Pancreas (tissue), 10 donors: ENCODE measurements around the gene CACNA1I. TPM values are rescaled to one million over a fixed set of nuclear protein-coding genes. Genes with fewer than 3 reads are reported as not detected.

ENCODE experiments used
- ATAC-seq, 4 donors: fragments of 200-7000 bp; cut with Tn5 transposase; one replicate each; pipeline versions ENCODE4 v1.8.0 to v1.9.1; 2020; ENCODE audit warnings: mild to moderate bottlenecking in 4 of 4, moderate library complexity in 4 of 4
- DNase-seq, 6 donors: peaks; one replicate each; pipeline ENCODE4 v3.0.0-alpha.2; 2020
- FAIRE-seq: peaks from 2 replicates; lab custom pipeline; 2012; peaks lifted over from hg19 to GRCh38; lab: Jason Lieb, UNC
- H3K27ac ChIP-seq, 4 donors: fragments of 200-600 bp; sonication (generic); 1 replicate in 3 of 4; 2 replicates in 1 of 4; pipeline versions ENCODE4 v1.5.0 to v1.8.0; 2020
- H3K27me3 ChIP-seq, 4 donors: fragments of 200-600 bp; one replicate each; pipeline ENCODE4 v1.8.0; 2021
- H3K36me3 ChIP-seq, 3 donors: fragments of 200-600 bp; sonication (generic) in 1 of 3; one replicate each; pipeline versions ENCODE4 v1.5.0 to v1.8.0; 2020 to 2021
- H3K4me1 ChIP-seq, 3 donors: fragments of 200-600 bp; one replicate each; pipeline ENCODE4 v1.8.0; 2021
- H3K4me3 ChIP-seq, 4 donors: fragments of 200-600 bp; sonication (generic) in 2 of 4; one replicate each; pipeline versions ENCODE4 v1.5.0 to v1.8.0; 2020 to 2021
- H3K9me3 ChIP-seq, 4 donors: fragments of 200-600 bp; one replicate each; pipeline ENCODE4 v1.8.0; 2021
- WGBS, 2 donors: extraction: QIAGEN DNeasy Blood & Tissue Kit; methylation state at CpG; one replicate each; pipeline ENCODE4 v1.1.7; 2013; 5-methylcytosine and 5-hydroxymethylcytosine counted together
- intact Hi-C, 3 donors: fragments of 100-400 bp; cut with DNase I; formaldehyde crosslinking; loops; one replicate each; pipeline versions ENCODE4 v1.11.1 to v1.14.2; 2022
- polyA plus RNA-seq, 2 donors: library from polyadenylated mRNA; stranded (reverse); fragments of 200-250 nt; gene quantifications; one replicate each; pipeline ENCODE4 v1.2.3, GENCODE V29; 2013
- total RNA-seq, 6 donors: library from RNA; stranded (reverse); fragmentation: NEBNext Ultra II Directional in 4 of 6; extraction: Animal tissue kit (Norgen Biotek cat#: 25700) in 4 of 6; gene quantifications; one replicate each; pipeline versions ENCODE4 v1.2.1 to v1.2.4, GENCODE V29; 2021 to 2023
- TF ChIP-seq, protein P1 (sequence below), 4 donors: fragments of 200-600 bp; sonication (generic) in 3 of 4; IDR thresholded peaks; one replicate each; pipeline versions ENCODE4 v1.5.0 to v1.8.0; 2021; ENCODE audit warnings: antibody characterized with exemption in 4 of 4
- donor health status: healthy with polysubstance abuse.
- donor health status: DM: no; HTN: no; CAD: no; lungs with moderate emphysema.
- donor health status: DM: no; HTN: no; CAD: no.
- donor health status: control.
- donor health status: control.
- donor health status: Bipolar disorder and iron deficiency.
- donor health status: DM: yes; HTN: yes; CAD: no.
- donor health status: DM: no; HTN: no; CAD: no.
- donor health status: DM: no; HTN: no; CAD: no.
- donor health status: DM: yes; HTN: yes; CAD: no.

Gene CACNA1I
- total and polyA plus RNA-seq, 8 donors, result 0.04 to 0.21 (median 0.07) TPM

DNA sequence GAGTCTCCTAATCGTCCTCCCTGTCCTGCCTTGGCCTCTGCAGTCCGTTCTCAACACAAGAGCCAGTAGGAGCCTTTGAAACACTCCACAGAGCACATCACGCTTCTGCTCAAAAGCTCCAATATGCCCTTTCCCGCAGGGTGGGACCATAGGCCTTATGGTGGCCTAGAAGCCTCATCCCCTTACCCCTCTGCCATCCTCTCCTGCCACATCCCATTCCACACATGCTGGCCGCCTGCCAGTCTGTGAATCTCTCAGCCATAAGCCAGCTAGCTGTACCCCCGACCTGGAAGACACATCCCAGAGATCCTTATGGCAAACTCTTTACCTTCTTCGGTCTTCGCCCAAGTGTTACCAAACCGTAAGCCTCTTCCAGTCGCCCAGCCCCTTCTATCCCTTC is 165.2 kb downstream of the CACNA1I start:
- DNase-seq (no peak), ATAC-seq (no peak), FAIRE-seq (no peak)
- Histone ChIP-seq H3K27ac (no peak overlapping the region), H3K9me3 (no peaks in the 10 kb centered on the region), H3K4me1 (no peaks in the 10 kb centered on the region), H3K27me3 (no peaks in the 10 kb centered on the region), H3K36me3 (no peaks in the 10 kb centered on the region), H3K4me3 (no peak overlapping the region)
- TF ChIP-seq, protein P1, sequence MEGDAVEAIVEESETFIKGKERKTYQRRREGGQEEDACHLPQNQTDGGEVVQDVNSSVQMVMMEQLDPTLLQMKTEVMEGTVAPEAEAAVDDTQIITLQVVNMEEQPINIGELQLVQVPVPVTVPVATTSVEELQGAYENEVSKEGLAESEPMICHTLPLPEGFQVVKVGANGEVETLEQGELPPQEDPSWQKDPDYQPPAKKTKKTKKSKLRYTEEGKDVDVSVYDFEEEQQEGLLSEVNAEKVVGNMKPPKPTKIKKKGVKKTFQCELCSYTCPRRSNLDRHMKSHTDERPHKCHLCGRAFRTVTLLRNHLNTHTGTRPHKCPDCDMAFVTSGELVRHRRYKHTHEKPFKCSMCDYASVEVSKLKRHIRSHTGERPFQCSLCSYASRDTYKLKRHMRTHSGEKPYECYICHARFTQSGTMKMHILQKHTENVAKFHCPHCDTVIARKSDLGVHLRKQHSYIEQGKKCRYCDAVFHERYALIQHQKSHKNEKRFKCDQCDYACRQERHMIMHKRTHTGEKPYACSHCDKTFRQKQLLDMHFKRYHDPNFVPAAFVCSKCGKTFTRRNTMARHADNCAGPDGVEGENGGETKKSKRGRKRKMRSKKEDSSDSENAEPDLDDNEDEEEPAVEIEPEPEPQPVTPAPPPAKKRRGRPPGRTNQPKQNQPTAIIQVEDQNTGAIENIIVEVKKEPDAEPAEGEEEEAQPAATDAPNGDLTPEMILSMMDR (IDR thresholded peaks at IDR 0.05), result no peak
- intact Hi-C loops, result no loop called here
- WGBS, 2 donors, result 72 to 78% methylated on average over 10 of the region's 10 CpGs

DNA sequence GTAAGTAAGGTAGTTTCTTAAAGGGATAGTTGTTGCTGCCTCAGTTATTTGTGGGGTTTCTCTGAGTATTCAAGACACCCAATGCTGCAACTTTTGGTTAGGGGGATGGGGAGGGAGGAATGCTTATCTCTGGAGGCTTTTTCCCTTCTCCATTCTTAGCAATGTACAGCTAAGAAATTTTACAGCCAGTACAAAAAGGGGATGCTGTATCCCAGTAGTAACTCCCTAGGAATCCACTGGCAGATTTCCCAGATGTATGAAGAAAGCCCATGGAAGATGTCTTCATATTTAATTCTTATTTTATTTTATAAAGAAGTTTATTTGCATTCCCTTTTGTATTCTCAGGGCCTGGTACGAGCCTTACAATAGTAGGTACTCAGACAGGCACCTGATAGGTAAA is 168.2 kb downstream of the CACNA1I start:
- no peaks in the 10 kb centered on the region for H3K36me3 ChIP-seq
- DNase-seq (no peak), FAIRE-seq (no peak), ATAC-seq (no peak)
- no peaks in the 10 kb centered on the region for H3K9me3 ChIP-seq
- WGBS, 2 donors, result 62 to 66% methylated on average over 1 of the region's 1 CpG
- H3K4me3 ChIP-seq, result no peak overlapping the region
- no peak overlapping the region for H3K27ac ChIP-seq
- TF ChIP-seq, protein P1 (IDR thresholded peaks at IDR 0.05), result no peak
- intact Hi-C loops, result no loop called here
- no peaks in the 10 kb centered on the region for H3K4me1 ChIP-seq
- H3K27me3 ChIP-seq, result no peaks in the 10 kb centered on the region

Other genes starting within 250 kb of the CACNA1I start
- 10 to 100 TPM; 12.2 to 26.8 (median 15.7) TPM for gene SYNGR1, start 220.8 kb upstream of the CACNA1I start, total RNA-seq
- gene SYNGR1, start 220.8 kb upstream of the CACNA1I start, polyA plus RNA-seq, result 10 to 100 TPM; 18.0 to 19.3 TPM
- 10 to 100 TPM in 5 of 6 donors, 1 to 10 TPM in 1; 8.4 to 16.9 (median 15.1) TPM for gene TAB1, start 171.0 kb upstream of the CACNA1I start, total RNA-seq
- 10 to 100 TPM; 13.5 to 16.7 TPM for gene TAB1, start 171.0 kb upstream of the CACNA1I start, polyA plus RNA-seq
- gene MGAT3, start 113.7 kb upstream of the CACNA1I start, total RNA-seq, result 1 to 10 TPM; 1.6 to 4.2 (median 2.5) TPM
- 1 to 10 TPM; 1.5 to 1.9 TPM for gene MGAT3, start 113.7 kb upstream of the CACNA1I start, polyA plus RNA-seq
- 10 to 100 TPM in 5 of 6 donors, 1 to 10 TPM in 1; 8.8 to 15.1 (median 12.7) TPM for gene MIEF1, start 68.5 kb upstream of the CACNA1I start, total RNA-seq
- 1 to 10 TPM; 6.3 TPM for gene MIEF1, start 68.5 kb upstream of the CACNA1I start, polyA plus RNA-seq
- 100 to 1,000 TPM; 155 to 472 (median 217) TPM for gene ATF4, start 50.2 kb upstream of the CACNA1I start, total RNA-seq
- 100 to 1,000 TPM; 418 to 423 TPM for gene ATF4, start 50.2 kb upstream of the CACNA1I start, polyA plus RNA-seq
- gene RPS19BP1, start 38.0 kb upstream of the CACNA1I start, total RNA-seq, result 10 to 100 TPM; 25.9 to 50.8 (median 33.7) TPM
- gene RPS19BP1, start 38.0 kb upstream of the CACNA1I start, polyA plus RNA-seq, result 100 to 1,000 TPM; 113 to 117 TPM